ENCODE measurements around the gene ZNF318. TPM values are rescaled to one million over a fixed set of nuclear protein-coding genes. Genes with fewer than 3 reads are reported as not detected.

ZNF318 gene
- polyA plus RNA-seq, 1 of the 3 experiments (the other 2 are of a cell fraction) = 6.3 TPM

DNA sequence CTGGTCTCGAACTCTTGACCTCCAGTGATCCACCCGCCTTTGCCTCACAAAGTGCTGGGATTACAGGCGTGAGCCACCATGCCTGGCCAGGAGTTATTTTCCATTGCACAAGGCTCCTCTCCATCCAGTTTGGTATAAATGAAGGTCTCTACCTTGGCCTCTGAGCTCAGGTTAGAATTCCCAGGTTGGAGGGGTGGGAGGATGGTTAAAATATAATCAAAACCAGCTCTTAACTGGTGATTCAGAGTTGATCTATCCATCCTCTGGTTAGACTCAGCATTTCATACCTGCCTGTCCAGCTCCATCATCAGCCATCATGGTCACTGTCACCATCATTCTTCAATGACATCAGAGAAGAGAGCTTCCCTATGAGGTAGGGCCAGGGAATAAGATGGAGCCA lies 74.0 kb downstream of the ZNF318 start (continued):
- TF ChIP-seq, protein P1, sequence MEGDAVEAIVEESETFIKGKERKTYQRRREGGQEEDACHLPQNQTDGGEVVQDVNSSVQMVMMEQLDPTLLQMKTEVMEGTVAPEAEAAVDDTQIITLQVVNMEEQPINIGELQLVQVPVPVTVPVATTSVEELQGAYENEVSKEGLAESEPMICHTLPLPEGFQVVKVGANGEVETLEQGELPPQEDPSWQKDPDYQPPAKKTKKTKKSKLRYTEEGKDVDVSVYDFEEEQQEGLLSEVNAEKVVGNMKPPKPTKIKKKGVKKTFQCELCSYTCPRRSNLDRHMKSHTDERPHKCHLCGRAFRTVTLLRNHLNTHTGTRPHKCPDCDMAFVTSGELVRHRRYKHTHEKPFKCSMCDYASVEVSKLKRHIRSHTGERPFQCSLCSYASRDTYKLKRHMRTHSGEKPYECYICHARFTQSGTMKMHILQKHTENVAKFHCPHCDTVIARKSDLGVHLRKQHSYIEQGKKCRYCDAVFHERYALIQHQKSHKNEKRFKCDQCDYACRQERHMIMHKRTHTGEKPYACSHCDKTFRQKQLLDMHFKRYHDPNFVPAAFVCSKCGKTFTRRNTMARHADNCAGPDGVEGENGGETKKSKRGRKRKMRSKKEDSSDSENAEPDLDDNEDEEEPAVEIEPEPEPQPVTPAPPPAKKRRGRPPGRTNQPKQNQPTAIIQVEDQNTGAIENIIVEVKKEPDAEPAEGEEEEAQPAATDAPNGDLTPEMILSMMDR (IDR thresholded peaks at IDR 0.05) = no peak

DNA sequence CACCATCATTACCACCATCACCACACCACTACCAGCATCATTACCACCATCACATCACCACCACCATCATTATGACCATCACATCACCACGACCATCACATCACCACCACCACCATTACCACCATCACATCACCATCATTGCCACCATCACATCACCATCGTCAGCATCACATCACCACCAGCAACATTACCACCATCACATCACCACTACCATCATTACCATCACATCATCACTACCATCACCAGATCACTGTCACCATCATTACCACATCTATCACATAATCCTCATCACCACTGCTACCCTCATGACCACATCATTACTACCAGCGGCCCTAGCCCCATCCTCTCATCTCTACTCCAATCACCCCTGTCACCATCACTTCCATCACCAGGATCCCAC lies 74.9 kb downstream of the ZNF318 start:
- CTCF ChIA-PET = no interaction called here
- TF ChIP-seq FOSL2 (IDR thresholded peaks at IDR 0.05; ENCODE audit: borderline replicate concordance, low read depth) = no peak
- no peak for TF ChIP-seq MEF2A (IDR thresholded peaks at IDR 0.05; ENCODE audit: borderline replicate concordance, low read depth)
- no peak for TF ChIP-seq EZH2phosphoT487 (IDR thresholded peaks at IDR 0.05; ENCODE audit: borderline replicate concordance, low read depth)
- no peak for TF ChIP-seq CHD2 (IDR thresholded peaks at IDR 0.05; ENCODE audit: low read length, partially characterized antibody)
- TF ChIP-seq, protein P2, sequence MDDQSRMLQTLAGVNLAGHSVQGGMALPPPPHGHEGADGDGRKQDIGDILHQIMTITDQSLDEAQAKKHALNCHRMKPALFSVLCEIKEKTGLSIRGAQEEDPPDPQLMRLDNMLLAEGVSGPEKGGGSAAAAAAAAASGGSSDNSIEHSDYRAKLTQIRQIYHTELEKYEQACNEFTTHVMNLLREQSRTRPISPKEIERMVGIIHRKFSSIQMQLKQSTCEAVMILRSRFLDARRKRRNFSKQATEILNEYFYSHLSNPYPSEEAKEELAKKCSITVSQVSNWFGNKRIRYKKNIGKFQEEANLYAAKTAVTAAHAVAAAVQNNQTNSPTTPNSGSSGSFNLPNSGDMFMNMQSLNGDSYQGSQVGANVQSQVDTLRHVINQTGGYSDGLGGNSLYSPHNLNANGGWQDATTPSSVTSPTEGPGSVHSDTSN (IDR thresholded peaks at IDR 0.05) = no peak
- TF ChIP-seq NFIC (IDR thresholded peaks at IDR 0.05; ENCODE audit: borderline replicate concordance) = no peak
- TF ChIP-seq, protein P3, sequence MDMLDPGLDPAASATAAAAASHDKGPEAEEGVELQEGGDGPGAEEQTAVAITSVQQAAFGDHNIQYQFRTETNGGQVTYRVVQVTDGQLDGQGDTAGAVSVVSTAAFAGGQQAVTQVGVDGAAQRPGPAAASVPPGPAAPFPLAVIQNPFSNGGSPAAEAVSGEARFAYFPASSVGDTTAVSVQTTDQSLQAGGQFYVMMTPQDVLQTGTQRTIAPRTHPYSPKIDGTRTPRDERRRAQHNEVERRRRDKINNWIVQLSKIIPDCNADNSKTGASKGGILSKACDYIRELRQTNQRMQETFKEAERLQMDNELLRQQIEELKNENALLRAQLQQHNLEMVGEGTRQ (IDR thresholded peaks at IDR 0.05; ENCODE audit: borderline replicate concordance, low read depth, low read length) = no peak
- TF ChIP-seq, protein P4, sequence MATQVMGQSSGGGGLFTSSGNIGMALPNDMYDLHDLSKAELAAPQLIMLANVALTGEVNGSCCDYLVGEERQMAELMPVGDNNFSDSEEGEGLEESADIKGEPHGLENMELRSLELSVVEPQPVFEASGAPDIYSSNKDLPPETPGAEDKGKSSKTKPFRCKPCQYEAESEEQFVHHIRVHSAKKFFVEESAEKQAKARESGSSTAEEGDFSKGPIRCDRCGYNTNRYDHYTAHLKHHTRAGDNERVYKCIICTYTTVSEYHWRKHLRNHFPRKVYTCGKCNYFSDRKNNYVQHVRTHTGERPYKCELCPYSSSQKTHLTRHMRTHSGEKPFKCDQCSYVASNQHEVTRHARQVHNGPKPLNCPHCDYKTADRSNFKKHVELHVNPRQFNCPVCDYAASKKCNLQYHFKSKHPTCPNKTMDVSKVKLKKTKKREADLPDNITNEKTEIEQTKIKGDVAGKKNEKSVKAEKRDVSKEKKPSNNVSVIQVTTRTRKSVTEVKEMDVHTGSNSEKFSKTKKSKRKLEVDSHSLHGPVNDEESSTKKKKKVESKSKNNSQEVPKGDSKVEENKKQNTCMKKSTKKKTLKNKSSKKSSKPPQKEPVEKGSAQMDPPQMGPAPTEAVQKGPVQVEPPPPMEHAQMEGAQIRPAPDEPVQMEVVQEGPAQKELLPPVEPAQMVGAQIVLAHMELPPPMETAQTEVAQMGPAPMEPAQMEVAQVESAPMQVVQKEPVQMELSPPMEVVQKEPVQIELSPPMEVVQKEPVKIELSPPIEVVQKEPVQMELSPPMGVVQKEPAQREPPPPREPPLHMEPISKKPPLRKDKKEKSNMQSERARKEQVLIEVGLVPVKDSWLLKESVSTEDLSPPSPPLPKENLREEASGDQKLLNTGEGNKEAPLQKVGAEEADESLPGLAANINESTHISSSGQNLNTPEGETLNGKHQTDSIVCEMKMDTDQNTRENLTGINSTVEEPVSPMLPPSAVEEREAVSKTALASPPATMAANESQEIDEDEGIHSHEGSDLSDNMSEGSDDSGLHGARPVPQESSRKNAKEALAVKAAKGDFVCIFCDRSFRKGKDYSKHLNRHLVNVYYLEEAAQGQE (IDR thresholded peaks at IDR 0.05; ENCODE audit: low read depth, low read length) = no peak
- no peak for TF ChIP-seq FOXM1 (IDR thresholded peaks at IDR 0.05; ENCODE audit: low read depth)
- TF ChIP-seq, protein P5, sequence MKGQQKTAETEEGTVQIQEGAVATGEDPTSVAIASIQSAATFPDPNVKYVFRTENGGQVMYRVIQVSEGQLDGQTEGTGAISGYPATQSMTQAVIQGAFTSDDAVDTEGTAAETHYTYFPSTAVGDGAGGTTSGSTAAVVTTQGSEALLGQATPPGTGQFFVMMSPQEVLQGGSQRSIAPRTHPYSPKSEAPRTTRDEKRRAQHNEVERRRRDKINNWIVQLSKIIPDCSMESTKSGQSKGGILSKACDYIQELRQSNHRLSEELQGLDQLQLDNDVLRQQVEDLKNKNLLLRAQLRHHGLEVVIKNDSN (IDR thresholded peaks at IDR 0.05; ENCODE audit: borderline replicate concordance, low read depth) = no peak
- TF ChIP-seq YY1 (IDR thresholded peaks at IDR 0.05; ENCODE audit: low read depth) = no peak
- no peak for TF ChIP-seq ELF1 (IDR thresholded peaks at IDR 0.05)
- TF ChIP-seq RFX5 (IDR thresholded peaks at IDR 0.05; ENCODE audit: low read length) = no peak
- TF ChIP-seq TEAD4 (IDR thresholded peaks at IDR 0.05; ENCODE audit: borderline replicate concordance, insufficient read depth) = no peak
- TF ChIP-seq RAD21 (IDR thresholded peaks at IDR 0.05; ENCODE audit: low read length) = no peak
- TF ChIP-seq JUND (IDR thresholded peaks at IDR 0.05) = no peak
- TF ChIP-seq, protein P6, sequence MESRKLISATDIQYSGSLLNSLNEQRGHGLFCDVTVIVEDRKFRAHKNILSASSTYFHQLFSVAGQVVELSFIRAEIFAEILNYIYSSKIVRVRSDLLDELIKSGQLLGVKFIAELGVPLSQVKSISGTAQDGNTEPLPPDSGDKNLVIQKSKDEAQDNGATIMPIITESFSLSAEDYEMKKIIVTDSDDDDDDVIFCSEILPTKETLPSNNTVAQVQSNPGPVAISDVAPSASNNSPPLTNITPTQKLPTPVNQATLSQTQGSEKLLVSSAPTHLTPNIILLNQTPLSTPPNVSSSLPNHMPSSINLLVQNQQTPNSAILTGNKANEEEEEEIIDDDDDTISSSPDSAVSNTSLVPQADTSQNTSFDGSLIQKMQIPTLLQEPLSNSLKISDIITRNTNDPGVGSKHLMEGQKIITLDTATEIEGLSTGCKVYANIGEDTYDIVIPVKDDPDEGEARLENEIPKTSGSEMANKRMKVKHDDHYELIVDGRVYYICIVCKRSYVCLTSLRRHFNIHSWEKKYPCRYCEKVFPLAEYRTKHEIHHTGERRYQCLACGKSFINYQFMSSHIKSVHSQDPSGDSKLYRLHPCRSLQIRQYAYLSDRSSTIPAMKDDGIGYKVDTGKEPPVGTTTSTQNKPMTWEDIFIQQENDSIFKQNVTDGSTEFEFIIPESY (IDR thresholded peaks at IDR 0.05; ENCODE audit: borderline replicate concordance, low read depth) = no peak
- H2AFZ ChIP-seq (ENCODE audit: low read depth) = no peak overlapping the region
- H3K27ac ChIP-seq (ENCODE audit: low read depth in 2 of 2, low read length in 1 of 2) = no peak overlapping the region
- no peaks in the 10 kb centered on the region for H3K36me3 ChIP-seq (replicated peaks in 1 of 2; ENCODE audit: control insufficient read depth in 1 of 2, insufficient read depth in 2 of 2, low read length in 1 of 2)
- no peaks in the 10 kb centered on the region for H3K79me2 ChIP-seq (ENCODE audit: insufficient read depth)
- H3K4me2 ChIP-seq = no peak overlapping the region
- no peaks in the 10 kb centered on the region for H3K9me2 ChIP-seq
- peaks cover 0 to 6% of the 10 kb centered on the region in 2 experiments; a peak in 1 of 4 replicates for H3K4me1 ChIP-seq (ENCODE audit: control insufficient read depth in 1 of 2, insufficient read depth in 2 of 2, low read depth in 1 of 2, low read length in 1 of 2)
- 28% methylated on average over 3 of the region's 3 CpGs for WGBS (ENCODE audit: low lambda C conversion rate)
- DNase-seq = no peak
- POLR2A ChIA-PET = no interaction called here
- no peak overlapping the region for H3K4me3 ChIP-seq (ENCODE audit: low read depth in 2 of 2, low read length in 1 of 2)
- H3K9ac ChIP-seq = no peak overlapping the region
- no peaks in the 10 kb centered on the region for H3F3A ChIP-seq (replicated peaks; ENCODE audit: insufficient read depth)
- H3K27me3 ChIP-seq (ENCODE audit: insufficient read depth) = peaks cover 6% of the 10 kb centered on the region; the same call in 1 of the 2 replicates
- H4K20me1 ChIP-seq (ENCODE audit: insufficient read depth) = no peaks in the 10 kb centered on the region
- H3K9me3 ChIP-seq = no peaks in the 10 kb centered on the region

All from SK-N-SH (cell line).